Lower leg skin (tissue), 4 donors: Measurements from ENCODE around the gene SUMO3. TPM values are rescaled to one million over a fixed set of nuclear protein-coding genes. Genes with fewer than 3 reads are reported as not detected.

Source experiments
- DNase-seq, 2 donors: peaks; one replicate each; pipeline ENCODE4 v3.0.0-alpha.2; 2019; ENCODE audit warnings: low spot score in 2 of 2
- H3K4me3 ChIP-seq: fragments of 200-600 bp; sonication (generic); 2 replicates; pipeline ENCODE4 v1.5.1; 2017; ENCODE audit warnings: mild to moderate bottlenecking, low read depth; ENCODE audit not compliant: poor library complexity, severe bottlenecking
- POLR2A ChIP-seq, 2 donors: fragments of 450-650 bp; IDR thresholded peaks; one replicate each; pipeline ENCODE4 v1.6.1; 2016 to 2017; ENCODE audit warnings: antibody characterized with exemption in 2 of 2, mild to moderate bottlenecking in 1 of 2, moderate library complexity in 1 of 2
- WGBS, 2 donors: methylation state at CpG; one replicate each; pipeline ENCODE4 v1.1.5; 2018; 5-methylcytosine and 5-hydroxymethylcytosine counted together
- intact Hi-C: fragments of 100-400 bp; cut with DNase I; formaldehyde crosslinking; loops from one replicate; pipeline ENCODE4 v1.15.0; 2023; ENCODE audit warnings: low total_unique reads
- total RNA-seq, 4 donors: library from RNA; depleted of rRNA; stranded (reverse); fragments of >200 nt; gene quantifications; one replicate each; pipeline ENCODE4 v1.1.0, GENCODE V29; 2016
- TF ChIP-seq, protein P1 (sequence below), 3 donors: fragments of 450-650 bp; IDR thresholded peaks; one replicate each; pipeline ENCODE4 v1.5.1; 2016; ENCODE audit warnings: antibody characterized with exemption in 3 of 3, mild to moderate bottlenecking in 3 of 3, moderate library complexity in 2 of 3

The SUMO3 gene
- total RNA-seq = 10 to 100 TPM; 35.6 to 52.6 (median 42.5) TPM

DNA sequence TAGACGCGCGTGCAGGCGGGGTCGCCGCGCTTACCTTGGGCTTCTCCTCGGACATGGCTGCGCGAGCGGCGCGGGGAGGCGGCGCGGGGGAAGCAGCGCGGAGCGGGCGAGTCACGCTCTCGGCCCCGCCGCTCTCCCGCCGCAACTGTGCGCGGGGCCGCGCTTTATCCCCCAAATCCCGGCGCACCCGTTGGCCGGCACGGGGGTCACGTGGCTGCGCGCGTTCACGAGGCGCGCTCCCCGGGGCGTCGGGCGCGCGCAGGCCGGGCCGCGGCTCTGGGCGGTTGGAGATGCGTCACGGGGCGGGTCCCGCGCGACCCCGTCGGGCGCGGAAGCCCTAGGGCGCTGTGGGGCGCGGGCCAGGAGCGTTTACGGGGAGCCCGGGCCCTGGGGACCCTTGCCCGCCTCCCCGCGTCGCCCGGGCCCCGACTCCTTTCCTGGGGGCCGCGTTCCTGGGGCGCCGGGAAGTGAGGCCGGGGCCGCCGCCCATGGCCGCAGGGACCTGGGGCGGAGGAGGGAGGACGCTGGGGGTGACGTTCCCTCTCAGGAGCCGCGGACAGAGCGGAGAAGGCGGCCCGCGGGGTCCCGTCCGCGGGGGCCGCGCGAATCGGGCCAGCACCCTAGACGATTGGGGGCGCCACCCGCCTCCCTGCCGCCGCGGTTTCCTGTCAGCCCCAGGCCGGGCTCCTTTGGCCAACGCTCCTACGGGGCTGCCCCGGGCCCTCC, at the start of gene SUMO3:
Gene SUMO3, minus strand, starts transcription at position 149 of the 726 bp plus-strand sequence. Its CDS starts 94 bp downstream, at position 55.
- TF ChIP-seq, protein P1, sequence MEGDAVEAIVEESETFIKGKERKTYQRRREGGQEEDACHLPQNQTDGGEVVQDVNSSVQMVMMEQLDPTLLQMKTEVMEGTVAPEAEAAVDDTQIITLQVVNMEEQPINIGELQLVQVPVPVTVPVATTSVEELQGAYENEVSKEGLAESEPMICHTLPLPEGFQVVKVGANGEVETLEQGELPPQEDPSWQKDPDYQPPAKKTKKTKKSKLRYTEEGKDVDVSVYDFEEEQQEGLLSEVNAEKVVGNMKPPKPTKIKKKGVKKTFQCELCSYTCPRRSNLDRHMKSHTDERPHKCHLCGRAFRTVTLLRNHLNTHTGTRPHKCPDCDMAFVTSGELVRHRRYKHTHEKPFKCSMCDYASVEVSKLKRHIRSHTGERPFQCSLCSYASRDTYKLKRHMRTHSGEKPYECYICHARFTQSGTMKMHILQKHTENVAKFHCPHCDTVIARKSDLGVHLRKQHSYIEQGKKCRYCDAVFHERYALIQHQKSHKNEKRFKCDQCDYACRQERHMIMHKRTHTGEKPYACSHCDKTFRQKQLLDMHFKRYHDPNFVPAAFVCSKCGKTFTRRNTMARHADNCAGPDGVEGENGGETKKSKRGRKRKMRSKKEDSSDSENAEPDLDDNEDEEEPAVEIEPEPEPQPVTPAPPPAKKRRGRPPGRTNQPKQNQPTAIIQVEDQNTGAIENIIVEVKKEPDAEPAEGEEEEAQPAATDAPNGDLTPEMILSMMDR (IDR thresholded peaks at IDR 0.05) = no peak
- TF ChIP-seq POLR2A (IDR thresholded peaks at IDR 0.05) = peak in 1 of 2 donors; percentile 46
- peak within 1 kb of the TSS; percentile 55 for H3K4me3 ChIP-seq
- peak; percentile 75 to 96 for DNase-seq
- intact Hi-C loops = loop anchor here (10.0 kb wide), 1 partner anchor 57 kb away; the partner anchor contains the start of gene PTTG1IP
- WGBS, 2 donors = 0% methylated on average over 27 to 36 of the region's 108 CpGs

DNA sequence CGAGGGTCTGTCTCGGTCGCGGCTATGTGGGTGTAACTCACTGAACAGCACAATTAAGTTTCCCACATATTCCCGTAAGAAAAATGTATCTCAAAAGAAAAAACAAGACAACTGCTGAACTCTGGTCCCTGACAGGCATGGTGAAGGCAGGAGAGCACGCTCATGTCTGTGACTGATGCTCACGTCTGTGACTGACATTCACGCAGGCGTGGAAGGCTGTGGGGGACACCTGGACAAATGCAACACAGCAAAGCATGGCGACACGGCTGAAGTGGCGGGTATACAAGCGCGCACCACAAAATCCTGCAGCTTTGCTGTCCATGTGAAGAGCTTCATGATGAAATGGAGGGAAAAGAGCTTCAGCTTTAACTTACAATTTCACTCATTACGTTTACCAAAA, 49.6 kb upstream of the SUMO3 start:
- 91 to 92% methylated on average over 15 of the region's 15 CpGs for WGBS, 2 donors
- no peak overlapping the region for H3K4me3 ChIP-seq
- no peak for DNase-seq

DNA sequence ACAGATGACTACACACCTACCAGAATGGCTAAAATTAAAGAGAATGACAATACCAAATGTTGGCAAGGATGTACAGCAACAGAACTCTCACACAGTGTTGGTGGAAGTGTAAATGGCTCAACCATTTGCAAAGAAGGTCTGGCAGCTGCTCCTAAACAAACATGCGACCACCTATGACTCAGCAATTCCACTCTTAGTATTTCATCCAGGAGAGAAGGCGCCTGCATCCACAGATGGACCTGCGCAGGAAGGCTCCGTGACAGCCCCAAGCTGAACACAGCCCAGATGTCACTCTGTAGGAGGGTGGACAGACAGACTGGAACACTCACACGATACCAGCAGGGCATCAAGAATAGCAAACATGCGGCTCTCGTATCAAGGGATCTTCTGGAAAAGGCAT, 48.9 kb upstream of the SUMO3 start:
- TF ChIP-seq POLR2A (IDR thresholded peaks at IDR 0.05) = no peak
- TF ChIP-seq, protein P1 (IDR thresholded peaks at IDR 0.05) = no peak
- no peak for DNase-seq
- WGBS, 2 donors = 84 to 87% methylated on average over 7 of the region's 7 CpGs
- no peak overlapping the region for H3K4me3 ChIP-seq
- intact Hi-C loops = no loop called here

More for the DNA sequence above, 49.6 kb upstream of the SUMO3 start:
- intact Hi-C loops = no loop called here
- TF ChIP-seq, protein P1 (IDR thresholded peaks at IDR 0.05) = no peak
- TF ChIP-seq POLR2A (IDR thresholded peaks at IDR 0.05) = no peak

DNA sequence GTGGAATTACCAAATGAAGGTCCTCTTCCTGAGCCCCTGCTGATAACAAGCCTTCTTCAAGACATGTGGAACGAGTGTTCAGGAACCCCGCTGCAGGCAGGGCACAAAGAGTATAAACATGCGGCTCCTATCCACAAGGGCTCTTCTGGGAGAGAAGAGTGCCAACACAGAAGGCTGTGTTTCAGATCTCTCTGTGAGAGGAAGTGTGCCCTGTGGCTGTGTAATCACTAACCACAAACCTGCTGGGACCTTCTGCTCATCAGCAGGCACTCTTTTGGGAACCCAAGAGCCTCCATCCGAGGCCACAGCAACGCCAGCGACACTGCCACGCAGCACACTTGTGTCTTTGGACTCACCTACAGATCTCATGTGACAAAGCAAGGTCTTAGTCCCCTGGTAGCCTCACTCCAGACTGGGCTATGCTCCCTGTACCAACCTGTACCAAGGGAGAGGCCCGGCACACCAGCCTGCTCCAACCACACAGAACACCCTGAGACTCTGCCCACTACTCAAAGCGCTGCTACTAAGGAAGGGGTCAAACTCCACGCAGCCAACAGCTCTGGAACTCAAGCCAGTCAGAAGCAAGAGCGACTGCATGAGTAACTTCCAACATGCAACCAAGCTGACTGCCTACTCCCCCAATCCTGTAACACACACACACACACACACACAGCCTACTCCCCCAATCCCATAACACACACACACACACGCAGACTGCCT, 47.9 kb upstream of the SUMO3 start:
- no peak overlapping the region for H3K4me3 ChIP-seq
- intact Hi-C loops = no loop called here
- TF ChIP-seq, protein P1 (IDR thresholded peaks at IDR 0.05) = no peak
- no peak for TF ChIP-seq POLR2A (IDR thresholded peaks at IDR 0.05)
- no peak for DNase-seq
- WGBS, 2 donors = 64 to 79% methylated on average over 12 of the region's 12 CpGs

DNA sequence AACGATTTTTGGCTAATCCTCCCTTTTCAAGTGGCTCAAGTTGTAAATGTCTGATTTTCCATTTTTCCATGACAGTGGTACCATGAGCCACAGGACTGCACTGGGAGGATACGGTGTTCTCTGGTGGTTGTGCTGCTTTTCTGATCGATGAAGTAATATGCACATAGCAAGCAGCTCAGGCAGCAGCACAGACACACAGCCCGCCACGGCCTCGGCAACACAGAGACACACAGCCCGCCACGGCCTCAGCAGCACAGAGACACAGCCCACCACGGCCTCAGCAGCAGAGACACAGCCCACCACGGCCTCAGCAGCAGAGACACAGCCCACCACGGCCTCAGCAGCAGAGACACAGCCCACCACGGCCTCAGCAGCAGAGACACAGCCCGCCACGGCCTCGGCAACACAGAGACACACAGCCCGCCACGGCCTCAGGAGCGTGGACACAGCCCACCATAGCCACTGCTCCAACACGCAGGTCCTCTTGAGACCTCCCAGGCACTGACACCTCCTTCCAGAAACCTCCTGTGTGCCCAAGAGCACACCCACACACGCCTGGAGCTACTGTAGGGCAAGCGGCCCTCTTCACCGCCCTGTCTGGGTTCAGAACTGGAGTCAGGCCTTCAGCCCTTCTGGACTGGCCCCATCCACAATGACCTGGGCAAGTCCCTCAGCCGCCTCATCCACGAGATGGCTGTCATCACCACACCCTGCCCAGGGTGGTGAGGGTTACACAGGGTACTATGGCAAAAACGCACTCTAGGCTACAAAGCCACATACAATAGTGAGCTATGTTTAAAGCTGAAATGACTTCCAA, 45.2 kb upstream of the SUMO3 start:
- no peak for DNase-seq
- WGBS, 2 donors = 89 to 95% methylated on average over 22 to 24 of the region's 25 CpGs
- no peak overlapping the region for H3K4me3 ChIP-seq
- TF ChIP-seq, protein P1 (IDR thresholded peaks at IDR 0.05) = no peak
- TF ChIP-seq POLR2A (IDR thresholded peaks at IDR 0.05) = no peak
- intact Hi-C loops = no loop called here
